H1 (cell line): ENCODE measurements around the gene ANK2. TPM values are rescaled to one million over a fixed set of nuclear protein-coding genes. Genes with fewer than 3 reads are reported as not detected.

Source experiments
- CTCF ChIA-PET: fragments of 300-600 bp; sonication (Branson Sonifier 250); formaldehyde crosslinking; loops from one replicate; lab custom pipeline; 2021; ENCODE audit not compliant: partially characterized antibody; lab: Charles Lee
- POLR2A ChIA-PET: fragments of 300-600 bp; sonication (Branson Sonifier 250); formaldehyde crosslinking; loops from one replicate; lab custom pipeline; 2021; ENCODE audit warnings: inconsistent platforms; ENCODE audit not compliant: partially characterized antibody; lab: Charles Lee
- DNase-seq, 2 experiments: peaks; one replicate each; pipeline versions ENCODE4 v3.0.0 to v3.0.0-alpha.2; 2010 to 2022; ENCODE audit warnings: low spot score in 2 of 2, low read depth in 1 of 2, mixed read lengths in 1 of 2
- FAIRE-seq: peaks from 2 replicates; lab custom pipeline; 2011; peaks lifted over from hg19 to GRCh38; lab: Jason Lieb, UNC
- H2AFZ ChIP-seq: 2 replicates; pipeline ENCODE4 v1.8.1; 2012; ENCODE audit warnings: low read length, inconsistent platforms
- H2AK5ac ChIP-seq: 2 replicates; pipeline ENCODE4 v1.6.1; 2013; ENCODE audit warnings: low read depth, low read length
- H2BK120ac ChIP-seq: replicated peaks from 2 replicates; pipeline ENCODE3; 2013; ENCODE audit warnings: low read depth, low read length, inconsistent platforms
- H2BK12ac ChIP-seq: 2 replicates; pipeline ENCODE4 v1.6.1; 2013; ENCODE audit warnings: low read depth, low read length
- H2BK15ac ChIP-seq: 2 replicates; pipeline ENCODE4 v1.6.1; 2013; ENCODE audit warnings: low read length
- H2BK20ac ChIP-seq: 2 replicates; pipeline ENCODE4 v1.6.1; 2013; ENCODE audit warnings: low read length
- H2BK5ac ChIP-seq: 2 replicates; pipeline ENCODE4 v1.6.1; 2013; ENCODE audit warnings: low read depth, low read length
- H3K14ac ChIP-seq: 2 replicates; pipeline ENCODE4 v1.6.1; 2013; ENCODE audit warnings: inconsistent platforms; ENCODE audit not compliant: insufficient read length
- H3K18ac ChIP-seq: 2 replicates; pipeline ENCODE4 v1.6.1; 2013; ENCODE audit warnings: low read length; ENCODE audit errors: extremely low read depth
- H3K23ac ChIP-seq: 2 replicates; pipeline ENCODE4 v1.6.1; 2013; ENCODE audit warnings: inconsistent platforms; ENCODE audit not compliant: insufficient read length
- H3K23me2 ChIP-seq: 2 replicates; pipeline ENCODE4 v1.6.1; 2013; ENCODE audit warnings: low read depth, low read length
- H3K27ac ChIP-seq: 2 replicates; pipeline ENCODE4 v1.6.1; 2011; ENCODE audit warnings: low read depth, low read length, inconsistent platforms
- H3K27me3 ChIP-seq, 4 experiments: replicated peaks in 1 of 4; 1 replicate in 1 of 4; 2 replicates in 3 of 4; pipeline versions ENCODE4 v1.6.1 to v1.8.1; 2011 to 2013; ENCODE audit warnings: low read length in 3 of 4, mild to moderate bottlenecking in 3 of 4, inconsistent platforms in 2 of 4, mixed read lengths in 2 of 4, moderate library complexity in 1 of 4; ENCODE audit not compliant: control insufficient read depth in 3 of 4, insufficient read depth in 3 of 4; ENCODE audit errors: extremely low read depth in 1 of 4
- H3K36me3 ChIP-seq, 4 experiments: 2 replicates each; pipeline versions ENCODE4 v1.6.1 to v1.8.1; 2011 to 2013; ENCODE audit warnings: mild to moderate bottlenecking in 4 of 4, low read length in 3 of 4, moderate library complexity in 2 of 4, control low read depth in 1 of 4, inconsistent platforms in 1 of 4; ENCODE audit not compliant: insufficient read depth in 4 of 4, control insufficient read depth in 2 of 4
- H3K4ac ChIP-seq: replicated peaks from 2 replicates; pipeline ENCODE3; 2013; ENCODE audit warnings: low read length, low read depth, mixed read lengths, inconsistent platforms; ENCODE audit not compliant: insufficient read length
- H3K4me1 ChIP-seq, 4 experiments: replicated peaks in 1 of 4; 1 replicate in 1 of 4; 2 replicates in 3 of 4; pipeline versions ENCODE4 v1.6.1 to v1.8.1; 2011 to 2013; ENCODE audit warnings: low read length in 3 of 4, inconsistent platforms in 2 of 4, mixed read lengths in 1 of 4; ENCODE audit not compliant: insufficient read depth in 4 of 4, control insufficient read depth in 3 of 4
- H3K4me2 ChIP-seq, 2 experiments: 2 replicates each; pipeline versions ENCODE4 v1.6.1 to v1.8.1; 2011 to 2013; ENCODE audit warnings: low read depth in 2 of 2, low read length in 2 of 2, control low read depth in 1 of 2, inconsistent platforms in 1 of 2, mild to moderate bottlenecking in 1 of 2; ENCODE audit not compliant: insufficient read depth in 1 of 2
- H3K4me3 ChIP-seq, 4 experiments: fragments of 200-600, 300-600 bp in 1 of 4; sonication (generic), shearing (Covaris generic), sonication (Bioruptor Twin) in 1 of 4; 2 replicates each; pipeline versions ENCODE4 v1.5.1 to v1.8.1; 2011 to 2016; ENCODE audit warnings: low read length in 4 of 4, low read depth in 3 of 4, control low read depth in 2 of 4, inconsistent platforms in 2 of 4, mild to moderate bottlenecking in 2 of 4, mixed read lengths in 1 of 4, moderate library complexity in 1 of 4; ENCODE audit not compliant: insufficient read depth in 2 of 4; ENCODE audit errors: extremely low read depth in 1 of 4
- H3K56ac ChIP-seq: replicated peaks from 2 replicates; pipeline ENCODE3; 2013; ENCODE audit warnings: low read depth, mild to moderate bottlenecking, mixed read lengths, low read length, inconsistent platforms; ENCODE audit not compliant: insufficient read length
- H3K79me1 ChIP-seq: 2 replicates; pipeline ENCODE4 v1.6.1; 2013; ENCODE audit warnings: low read depth, low read length, control low read depth
- H3K79me2 ChIP-seq, 2 experiments: 2 replicates each; pipeline versions ENCODE4 v1.6.1 to v1.8.1; 2012 to 2013; ENCODE audit warnings: low read length in 2 of 2, mild to moderate bottlenecking in 2 of 2, inconsistent platforms in 1 of 2; ENCODE audit not compliant: insufficient read depth in 2 of 2, control insufficient read depth in 1 of 2
- H3K9ac ChIP-seq, 4 experiments: replicated peaks in 1 of 4; 1 replicate in 1 of 4; 2 replicates in 3 of 4; pipeline versions ENCODE4 v1.6.1 to v1.8.1; 2011 to 2013; ENCODE audit warnings: low read depth in 3 of 4, low read length in 3 of 4, control low read depth in 2 of 4, mild to moderate bottlenecking in 2 of 4, moderate library complexity in 2 of 4, inconsistent platforms in 1 of 4; ENCODE audit errors: extremely low read depth in 1 of 4
- H3K9me3 ChIP-seq, 2 experiments: 2 replicates each; pipeline versions ENCODE4 v1.6.1 to v1.8.1; 2012 to 2013; ENCODE audit warnings: mild to moderate bottlenecking in 2 of 2, moderate library complexity in 2 of 2, control low read depth in 1 of 2, inconsistent platforms in 1 of 2, low read depth in 1 of 2, low read length in 1 of 2, mixed read lengths in 1 of 2; ENCODE audit not compliant: insufficient read depth in 2 of 2
- H4K20me1 ChIP-seq, 2 experiments: replicated peaks in 1 of 2; 2 replicates each; pipeline versions ENCODE3 to v1.8.1; 2011 to 2013; ENCODE audit warnings: inconsistent platforms in 2 of 2, low read length in 2 of 2, mild to moderate bottlenecking in 1 of 2; ENCODE audit not compliant: insufficient read depth in 2 of 2, control insufficient read depth in 1 of 2
- H4K5ac ChIP-seq: 2 replicates; pipeline ENCODE4 v1.6.1; 2013; ENCODE audit warnings: low read length, low read depth, mixed read lengths, inconsistent platforms; ENCODE audit not compliant: insufficient read length
- H4K8ac ChIP-seq: 2 replicates; pipeline ENCODE4 v1.8.0; 2013; ENCODE audit warnings: mild to moderate bottlenecking, moderate library complexity, low read length, inconsistent platforms; ENCODE audit not compliant: insufficient read depth; ENCODE audit errors: extremely low read depth
- H4K91ac ChIP-seq: replicated peaks from 2 replicates; pipeline ENCODE3; 2013; ENCODE audit warnings: low read length, mixed read lengths, inconsistent platforms; ENCODE audit not compliant: insufficient read length
- POLR2AphosphoS5 ChIP-seq: IDR thresholded peaks from 2 replicates; pipeline ENCODE4 v1.6.1; 2011; ENCODE audit warnings: low read depth, low read length
- RBBP5 ChIP-seq: IDR thresholded peaks from 2 replicates; pipeline ENCODE4 v1.7.1; 2012; ENCODE audit warnings: low read depth, mild to moderate bottlenecking, inconsistent platforms, low read length, moderate library complexity, borderline replicate concordance
- SRF ChIP-seq: IDR thresholded peaks from 2 replicates; pipeline ENCODE4 v1.6.1; 2011; ENCODE audit warnings: mild to moderate bottlenecking, low read depth, low read length, moderate library complexity
- TAF7 ChIP-seq: optimal IDR thresholded peaks from 2 replicates; pipeline ENCODE3; 2011; ENCODE audit warnings: low read depth, mild to moderate bottlenecking, inconsistent platforms, low read length, moderate library complexity, borderline replicate concordance
- WGBS, 2 experiments: shearing (Covaris generic) in 1 of 2; methylation state at CpG; one replicate each; pipeline versions ENCODE4 v1.1.6 to v1.1.7; 2013 to 2015; ENCODE audit warnings: low lambda C conversion rate in 2 of 2, mixed read lengths in 2 of 2, inconsistent platforms in 1 of 2, low coverage in 1 of 2, missing lambda C conversion rate in 1 of 2; ENCODE audit not compliant: insufficient replicate concordance in 2 of 2, insufficient coverage in 1 of 2, insufficient read length in 1 of 2; ENCODE audit errors: extremely low coverage in 1 of 2, missing lambda C conversion rate in 1 of 2; 5-methylcytosine and 5-hydroxymethylcytosine counted together
- polyA plus RNA-seq, 7 experiments: library from polyadenylated mRNA; depleted of rRNA in 3 of 7; stranded (reverse) in 5 of 7; unstranded in 2 of 7; fragments of >200 nt in 5 of 7; fragments of 200-250 nt in 2 of 7; gene quantifications; 1 replicate in 5 of 7; 2 replicates in 1 of 7; 4 replicates in 1 of 7; pipeline versions ENCODE4 v1.2.1 to v1.2.3, GENCODE V29; 2011 to 2013; ENCODE audit warnings: missing spikeins in 2 of 7, mixed read lengths in 2 of 7
- total RNA-seq: library from RNA; stranded (reverse); fragmentation: NEBNext Ultra II Directional; extraction: Animal tissue kit (Norgen Biotek cat#: 25700); gene quantifications from 2 replicates; pipeline ENCODE4 v1.2.1, GENCODE V29; 2021

ANK2 gene
- total and polyA plus RNA-seq, 2 of the 8 experiments (the other 6 are each of a cell fraction or from before 2014, with no cell fraction given), result 14.2 to 35.1 TPM

GRCh38 chr4:113404841-113405240 is 355.4 kb downstream of the ANK2 start:
- Histone ChIP-seq H3K9ac (no peak overlapping the region), H2BK20ac (no peak overlapping the region), H4K91ac (no peak overlapping the region), H3K4me3 (no peak overlapping the region), H3K27ac (no peak overlapping the region), H3K4me1 (peaks cover 0 to 4% (median 0%) of the 10 kb centered on the region in 4 experiments; a peak in 1 of 7 replicates), H3K18ac (no peak overlapping the region), H2BK12ac (no peak overlapping the region), H3K36me3 (no peaks in the 10 kb centered on the region)
- CTCF ChIA-PET, result interaction anchor here (1.1 to 2.0 kb wide), 2 partner anchors 10 kb away, joined by 4 to 6 read pairs; no protein-coding TSS in a partner anchor
- TF ChIP-seq SRF, result no peak
- no peak for TF ChIP-seq RBBP5
- no peak for TF ChIP-seq POLR2AphosphoS5
- TF ChIP-seq TAF7, result no peak
- TF ChIP-seq, all 59 proteins: peak for 0
- POLR2A ChIA-PET, result no interaction called here
- Histone ChIP-seq H2BK5ac (no peak overlapping the region), H4K20me1 (no peaks in the 10 kb centered on the region), H3K23me2 (no peaks in the 10 kb centered on the region), H3K79me2 (no peaks in the 10 kb centered on the region), H2AFZ (no peak overlapping the region), H3K9me3 (0 out of 4 replicates have a peak, but pooled peaks cover 0 to 3% of the 10 kb centered on the region in 2 experiments), H2AK5ac (no peak overlapping the region), H3K23ac (no peak overlapping the region), H2BK15ac (no peak overlapping the region), H3K27me3 (no peaks in the 10 kb centered on the region), H3K4me2 (no peak overlapping the region), H2BK120ac (no peak overlapping the region), H3K4ac (no peak overlapping the region), H3K56ac (no peak overlapping the region), H4K8ac (no peak overlapping the region), H4K5ac (no peak overlapping the region), H3K14ac (no peak overlapping the region), H3K79me1 (no peaks in the 10 kb centered on the region)
- DNase-seq (no peak), FAIRE-seq (no peak)
- 92% methylated on average over 2 of the region's 2 CpGs; no CpG with 5 or more reads in 1 of the 2 experiments for whole genome bisulfite sequencing, 2 experiments
